MM.1S (cell line): ENCODE measurements around the gene SETBP1.

ENCODE experiments used
- DNase-seq: peaks from one replicate; pipeline ENCODE4 v3.0.0-alpha.2; 2015
- H2AFZ ChIP-seq: fragments of 300-600 bp; sonication (generic); 2 replicates; pipeline ENCODE4 v1.6.0; 2016; ENCODE audit warnings: antibody characterized with exemption, low read length
- H3F3A ChIP-seq: fragments of 300-600 bp; sonication (generic); 2 replicates; pipeline ENCODE4 v1.6.1; 2016; ENCODE audit warnings: mild to moderate bottlenecking, antibody characterized with exemption, low read length, moderate library complexity, mixed read lengths; ENCODE audit not compliant: insufficient read depth
- H3K27ac ChIP-seq: fragments of 300-600 bp; sonication (generic); 2 replicates; pipeline ENCODE4 v1.5.1; 2016; ENCODE audit warnings: mild to moderate bottlenecking, low read length
- H3K27me3 ChIP-seq: fragments of 300-600 bp; sonication (generic); replicated peaks from 2 replicates; pipeline ENCODE4 v1.6.0; 2016; ENCODE audit warnings: low read length; ENCODE audit not compliant: insufficient read depth
- H3K36me3 ChIP-seq: fragments of 300-600 bp; sonication (generic); replicated peaks from 2 replicates; pipeline ENCODE4 v1.6.1; 2016; ENCODE audit warnings: mild to moderate bottlenecking, low read length, mixed read lengths; ENCODE audit not compliant: insufficient read depth
- H3K4me1 ChIP-seq: fragments of 300-600 bp; sonication (generic); 2 replicates; pipeline ENCODE4 v1.6.1; 2016; ENCODE audit warnings: low read length, mixed read lengths
- H3K4me2 ChIP-seq: fragments of 300-600 bp; sonication (generic); 2 replicates; pipeline ENCODE4 v1.6.0; 2016; ENCODE audit warnings: low read depth, low read length
- H3K4me3 ChIP-seq: fragments of 300-600 bp; sonication (generic); 2 replicates; pipeline ENCODE4 v1.5.1; 2016; ENCODE audit warnings: low read length, mixed read lengths
- H3K79me2 ChIP-seq: fragments of 300-600 bp; sonication (generic); 2 replicates; pipeline ENCODE4 v1.6.1; 2016; ENCODE audit warnings: mixed run types, low read length, mixed read lengths
- H3K9ac ChIP-seq: fragments of 300-600 bp; sonication (generic); 2 replicates; pipeline ENCODE4 v1.6.1; 2016; ENCODE audit warnings: low read length, mixed read lengths
- H3K9me2 ChIP-seq: fragments of 300-600 bp; sonication (generic); replicated peaks from 2 replicates; pipeline ENCODE4 v1.6.1; 2016; ENCODE audit warnings: mild to moderate bottlenecking, low read length, mixed read lengths; ENCODE audit not compliant: insufficient read depth
- H3K9me3 ChIP-seq: fragments of 300-600 bp; sonication (generic); replicated peaks from 2 replicates; pipeline ENCODE4 v1.6.1; 2016; ENCODE audit warnings: mild to moderate bottlenecking, low read length, mixed read lengths; ENCODE audit not compliant: insufficient read depth
- H4K20me1 ChIP-seq: fragments of 300-600 bp; sonication (generic); 2 replicates; pipeline ENCODE4 v1.6.1; 2016; ENCODE audit warnings: mild to moderate bottlenecking, low read length, moderate library complexity, mixed read lengths; ENCODE audit not compliant: insufficient read depth
- EZH2 ChIP-seq: fragments of 300-600 bp; sonication (generic); optimal IDR thresholded peaks from 2 replicates; pipeline ENCODE3; 2017; ENCODE audit warnings: low read depth, mild to moderate bottlenecking, antibody characterized with exemption, low read length, mixed read lengths
- EZH2phosphoT487 ChIP-seq: fragments of 300-600 bp; sonication (generic); IDR thresholded peaks from 2 replicates; pipeline ENCODE4 v1.6.1; 2018; ENCODE audit warnings: antibody characterized with exemption, low read length
- TF ChIP-seq, protein P1 (sequence below): fragments of 300-600 bp; sonication (generic); IDR thresholded peaks from 2 replicates; pipeline ENCODE4 v1.5.1; 2016; ENCODE audit warnings: antibody characterized with exemption, low read length, mixed read lengths

SETBP1 gene

DNA sequence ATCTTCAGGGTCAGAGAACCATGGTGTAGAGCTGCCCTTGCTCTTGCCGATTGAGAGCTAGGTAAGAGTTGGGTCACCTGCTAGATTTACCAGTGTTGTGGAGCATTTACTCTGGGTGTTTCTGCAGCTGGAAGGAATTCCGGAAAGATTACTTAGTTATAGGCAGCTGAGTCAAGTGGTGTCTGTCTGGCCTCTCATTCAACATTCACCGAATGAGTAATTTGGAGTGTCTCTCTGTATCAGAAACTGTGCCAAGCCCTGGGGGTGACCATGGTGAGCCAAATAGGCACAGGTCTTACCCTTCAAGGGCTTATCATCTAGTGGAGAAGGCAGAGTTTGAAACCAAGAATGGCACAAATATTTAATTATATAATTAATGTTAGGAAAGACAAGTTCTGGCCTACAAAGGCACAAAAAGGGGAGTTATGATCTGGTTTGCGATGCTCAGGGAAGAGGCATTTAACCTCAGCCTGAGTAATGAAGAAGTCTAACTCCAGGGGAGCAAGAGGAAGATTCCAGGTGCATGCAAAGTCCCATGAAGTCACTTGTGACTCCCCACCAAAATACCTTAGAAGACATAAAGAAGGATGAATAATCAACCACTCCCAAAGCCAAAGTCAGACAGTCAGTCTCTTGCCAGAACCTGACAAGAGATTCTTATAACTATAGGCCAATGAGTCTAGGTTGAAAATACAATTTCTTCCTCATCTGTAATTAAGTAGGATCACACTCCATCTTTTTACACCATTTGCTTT, 12.5 kb downstream of the SETBP1 start:
- H3K4me3 ChIP-seq = no peak overlapping the region
- H3F3A ChIP-seq = no peaks in the 10 kb centered on the region
- H3K27me3 ChIP-seq = no peaks in the 10 kb centered on the region
- H3K27ac ChIP-seq = no peak overlapping the region
- no peak overlapping the region for H2AFZ ChIP-seq
- peaks cover 6% of the 10 kb centered on the region; the same call in 1 of the 2 replicates for H3K36me3 ChIP-seq
- no peaks in the 10 kb centered on the region for H3K9me3 ChIP-seq
- TF ChIP-seq EZH2 (no peak), EZH2phosphoT487 (no peak)
- TF ChIP-seq, protein P1, sequence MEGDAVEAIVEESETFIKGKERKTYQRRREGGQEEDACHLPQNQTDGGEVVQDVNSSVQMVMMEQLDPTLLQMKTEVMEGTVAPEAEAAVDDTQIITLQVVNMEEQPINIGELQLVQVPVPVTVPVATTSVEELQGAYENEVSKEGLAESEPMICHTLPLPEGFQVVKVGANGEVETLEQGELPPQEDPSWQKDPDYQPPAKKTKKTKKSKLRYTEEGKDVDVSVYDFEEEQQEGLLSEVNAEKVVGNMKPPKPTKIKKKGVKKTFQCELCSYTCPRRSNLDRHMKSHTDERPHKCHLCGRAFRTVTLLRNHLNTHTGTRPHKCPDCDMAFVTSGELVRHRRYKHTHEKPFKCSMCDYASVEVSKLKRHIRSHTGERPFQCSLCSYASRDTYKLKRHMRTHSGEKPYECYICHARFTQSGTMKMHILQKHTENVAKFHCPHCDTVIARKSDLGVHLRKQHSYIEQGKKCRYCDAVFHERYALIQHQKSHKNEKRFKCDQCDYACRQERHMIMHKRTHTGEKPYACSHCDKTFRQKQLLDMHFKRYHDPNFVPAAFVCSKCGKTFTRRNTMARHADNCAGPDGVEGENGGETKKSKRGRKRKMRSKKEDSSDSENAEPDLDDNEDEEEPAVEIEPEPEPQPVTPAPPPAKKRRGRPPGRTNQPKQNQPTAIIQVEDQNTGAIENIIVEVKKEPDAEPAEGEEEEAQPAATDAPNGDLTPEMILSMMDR = no peak
- no peak overlapping the region for H3K4me2 ChIP-seq
- DNase-seq = no peak
- 0 out of 2 replicates have a peak, but pooled peaks cover under 1% of the 10 kb centered on the region for H3K4me1 ChIP-seq
- no peaks in the 10 kb centered on the region for H4K20me1 ChIP-seq
- H3K9ac ChIP-seq = no peak overlapping the region
- peaks cover 100% of the 10 kb centered on the region for H3K79me2 ChIP-seq
- no peaks in the 10 kb centered on the region for H3K9me2 ChIP-seq

DNA sequence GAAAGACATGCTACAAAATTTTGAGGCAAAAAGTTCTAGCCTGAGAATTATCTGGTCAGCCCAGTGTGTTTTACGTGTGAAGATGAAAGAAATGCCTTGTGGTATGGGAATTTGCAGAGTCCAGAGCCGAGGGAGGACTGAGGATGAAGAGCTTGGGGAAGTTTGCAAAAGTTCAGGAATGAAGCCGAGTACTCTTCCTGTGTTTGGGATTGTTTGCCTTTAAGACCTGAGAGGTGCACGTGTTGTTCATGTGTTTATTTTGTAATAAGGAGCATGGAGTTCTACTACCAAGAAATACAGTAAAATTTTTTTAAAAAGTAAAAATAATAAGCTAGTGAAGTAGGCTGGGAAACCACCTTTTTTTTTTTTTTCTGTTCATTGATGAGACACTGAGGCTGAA, 14.8 kb downstream of the SETBP1 start:
- TF ChIP-seq, protein P1 = no peak
- TF ChIP-seq EZH2phosphoT487 (no peak), EZH2 (no peak)

DNA sequence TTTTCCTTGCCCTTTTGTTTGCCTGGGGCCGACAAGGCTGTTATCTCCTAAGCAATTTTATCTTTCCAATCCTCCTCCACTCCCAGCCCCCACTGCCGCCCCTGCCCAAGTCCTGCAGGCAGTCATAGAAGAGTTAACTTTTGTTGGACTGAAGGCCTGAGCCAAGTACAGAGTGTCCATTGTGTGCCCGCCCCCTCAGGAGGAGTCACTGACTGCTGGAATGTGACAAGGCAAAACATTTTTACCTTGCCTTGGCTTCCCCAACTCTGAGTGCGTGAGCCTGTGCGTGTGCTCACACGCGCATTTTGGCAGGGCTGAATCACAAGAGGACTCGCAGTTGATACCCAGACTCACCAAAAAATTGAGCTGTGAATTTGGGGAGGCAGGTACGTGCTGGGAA, 16.2 kb downstream of the SETBP1 start:
- no peak overlapping the region for H2AFZ ChIP-seq
- H3K4me1 ChIP-seq = 0 out of 2 replicates have a peak, but pooled peaks cover 4% of the 10 kb centered on the region
- H3F3A ChIP-seq = no peaks in the 10 kb centered on the region
- peaks cover 4% of the 10 kb centered on the region for H3K36me3 ChIP-seq
- no peaks in the 10 kb centered on the region for H3K9me2 ChIP-seq
- H3K27me3 ChIP-seq = no peaks in the 10 kb centered on the region
- TF ChIP-seq, protein P1 = no peak
- no peak for TF ChIP-seq EZH2
- TF ChIP-seq EZH2phosphoT487 = no peak
- H3K27ac ChIP-seq = no peak overlapping the region
- H3K79me2 ChIP-seq = peaks cover 99% of the 10 kb centered on the region
- H4K20me1 ChIP-seq = no peaks in the 10 kb centered on the region
- DNase-seq = no peak
- H3K9ac ChIP-seq = no peak overlapping the region
- no peaks in the 10 kb centered on the region for H3K9me3 ChIP-seq
- H3K4me2 ChIP-seq = no peak overlapping the region
- H3K4me3 ChIP-seq = no peak overlapping the region

More for the DNA sequence above, 14.8 kb downstream of the SETBP1 start:
- peaks cover 99% of the 10 kb centered on the region for H3K79me2 ChIP-seq
- H3F3A ChIP-seq = no peaks in the 10 kb centered on the region
- H3K4me2 ChIP-seq = no peak overlapping the region
- 0 out of 2 replicates have a peak, but pooled peaks cover 4% of the 10 kb centered on the region for H3K4me1 ChIP-seq
- no peak overlapping the region for H3K27ac ChIP-seq
- H3K36me3 ChIP-seq = peaks cover 6% of the 10 kb centered on the region; the same call in 1 of the 2 replicates
- no peaks in the 10 kb centered on the region for H4K20me1 ChIP-seq
- no peak for DNase-seq
- no peaks in the 10 kb centered on the region for H3K9me2 ChIP-seq
- no peak overlapping the region for H3K4me3 ChIP-seq
- no peak overlapping the region for H3K9ac ChIP-seq
- no peak overlapping the region for H2AFZ ChIP-seq
- no peaks in the 10 kb centered on the region for H3K27me3 ChIP-seq
- H3K9me3 ChIP-seq = no peaks in the 10 kb centered on the region
